Fibroblast of lung (primary cell): ENCODE data around the gene USP16.
"Not testable (repeated sequence)": the region's sequence is repeated elsewhere in the genome, so short reads cannot be mapped to it uniquely, and the experiment has no call there.

Experiments used
- EZH2 ChIP-seq: IDR thresholded peaks from 2 replicates; pipeline ENCODE4 v1.5.1; 2012; ENCODE audit warnings: low read length, control low read depth, mild to moderate bottlenecking; ENCODE audit errors: missing control alignments
- TF ChIP-seq, protein P1 (sequence below), 2 donors: IDR thresholded peaks in 1 of 2; conservative IDR thresholded peaks in 1 of 2; 1 replicate in 1 of 2; 2 replicates in 1 of 2; pipeline ENCODE4 v1.5.1; 2011 to 2012; ENCODE audit warnings: low read length in 2 of 2, control low read depth in 1 of 2, inconsistent platforms in 1 of 2, low read depth in 1 of 2, mild to moderate bottlenecking in 1 of 2

DNA sequence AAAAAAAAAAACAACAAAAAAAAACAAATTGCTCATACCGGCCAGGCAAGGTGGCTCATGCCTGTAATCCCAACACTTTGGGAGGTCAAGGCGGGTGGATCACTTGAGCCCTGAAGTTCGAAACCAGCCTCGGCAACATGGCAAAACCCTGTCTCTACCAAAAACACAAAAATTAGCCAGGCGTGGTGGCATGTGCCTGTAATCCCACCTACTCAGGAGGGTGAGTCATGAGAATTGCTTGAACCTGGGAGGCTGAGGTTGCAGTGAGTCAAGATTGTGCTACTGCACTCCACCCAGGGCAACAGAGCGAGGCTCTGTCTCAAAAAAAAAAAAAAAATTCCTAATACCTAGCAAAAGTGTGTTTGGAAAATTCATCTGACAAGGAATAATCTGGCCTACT is 36.3 kb upstream of the USP16 start:
- TF ChIP-seq, protein P1, sequence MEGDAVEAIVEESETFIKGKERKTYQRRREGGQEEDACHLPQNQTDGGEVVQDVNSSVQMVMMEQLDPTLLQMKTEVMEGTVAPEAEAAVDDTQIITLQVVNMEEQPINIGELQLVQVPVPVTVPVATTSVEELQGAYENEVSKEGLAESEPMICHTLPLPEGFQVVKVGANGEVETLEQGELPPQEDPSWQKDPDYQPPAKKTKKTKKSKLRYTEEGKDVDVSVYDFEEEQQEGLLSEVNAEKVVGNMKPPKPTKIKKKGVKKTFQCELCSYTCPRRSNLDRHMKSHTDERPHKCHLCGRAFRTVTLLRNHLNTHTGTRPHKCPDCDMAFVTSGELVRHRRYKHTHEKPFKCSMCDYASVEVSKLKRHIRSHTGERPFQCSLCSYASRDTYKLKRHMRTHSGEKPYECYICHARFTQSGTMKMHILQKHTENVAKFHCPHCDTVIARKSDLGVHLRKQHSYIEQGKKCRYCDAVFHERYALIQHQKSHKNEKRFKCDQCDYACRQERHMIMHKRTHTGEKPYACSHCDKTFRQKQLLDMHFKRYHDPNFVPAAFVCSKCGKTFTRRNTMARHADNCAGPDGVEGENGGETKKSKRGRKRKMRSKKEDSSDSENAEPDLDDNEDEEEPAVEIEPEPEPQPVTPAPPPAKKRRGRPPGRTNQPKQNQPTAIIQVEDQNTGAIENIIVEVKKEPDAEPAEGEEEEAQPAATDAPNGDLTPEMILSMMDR (conservative IDR thresholded peaks at IDR 0.05 in 1 of 2, IDR thresholded peaks at IDR 0.05 in 1 of 2; ENCODE audit: low read depth in 1 of 2, low read length in 2 of 2) = not testable (repeated sequence)
- TF ChIP-seq EZH2 = not testable (repeated sequence)
